Measurements from ENCODE around the gene ATP6V0D1.

The ATP6V0D1 gene

GRCh38 chr16:67463059-67463458 is 17.9 kb downstream of the ATP6V0D1 start:
- TF ChIP-seq YY1 (IDR thresholded peaks at IDR 0.05; ENCODE audit: low read depth) (no peak), TEAD4 (IDR thresholded peaks at IDR 0.05) (no peak), ZBTB7A (IDR thresholded peaks at IDR 0.05; ENCODE audit: low read depth) (no peak), EGR1 (IDR thresholded peaks at IDR 0.05) (no peak), CREB1 (IDR thresholded peaks at IDR 0.05; ENCODE audit: low read depth) (no peak), EP300 (IDR thresholded peaks at IDR 0.05; ENCODE audit: borderline replicate concordance) (no peak), FOXM1 (IDR thresholded peaks at IDR 0.05; ENCODE audit: borderline replicate concordance, low read depth) (no peak), NFIC (IDR thresholded peaks at IDR 0.05) (no peak), TCF12 (IDR thresholded peaks at IDR 0.05; ENCODE audit: low read depth) (no peak), USF1 (IDR thresholded peaks at IDR 0.05) (no peak), TAF1 (IDR thresholded peaks at IDR 0.05; ENCODE audit: low read depth) (no peak), REST (IDR thresholded peaks at IDR 0.05; ENCODE audit: low read depth) (no peak), RAD21 (IDR thresholded peaks at IDR 0.05; ENCODE audit: low read depth) (no peak), MAX (IDR thresholded peaks at IDR 0.05) (no peak), CEBPB (IDR thresholded peaks at IDR 0.05) (no peak)

- TF ChIP-seq FOXM1 (IDR thresholded peaks at IDR 0.05; ENCODE audit: borderline replicate concordance, low read depth) (no peak), REST (IDR thresholded peaks at IDR 0.05; ENCODE audit: low read depth) (no peak), ZBTB7A (IDR thresholded peaks at IDR 0.05; ENCODE audit: low read depth) (no peak), USF1 (IDR thresholded peaks at IDR 0.05) (no peak), TCF12 (IDR thresholded peaks at IDR 0.05; ENCODE audit: low read depth) (no peak), EP300 (IDR thresholded peaks at IDR 0.05; ENCODE audit: borderline replicate concordance) (no peak), YY1 (IDR thresholded peaks at IDR 0.05; ENCODE audit: low read depth) (no peak), RAD21 (IDR thresholded peaks at IDR 0.05; ENCODE audit: low read depth) (no peak), TEAD4 (IDR thresholded peaks at IDR 0.05) (no peak), CEBPB (IDR thresholded peaks at IDR 0.05) (no peak), TAF1 (IDR thresholded peaks at IDR 0.05; ENCODE audit: low read depth) (no peak), EGR1 (IDR thresholded peaks at IDR 0.05) (no peak), CREB1 (IDR thresholded peaks at IDR 0.05; ENCODE audit: low read depth) (no peak), NFIC (IDR thresholded peaks at IDR 0.05) (no peak)
Measured at GRCh38 chr16:67462279-67462655, 18.7 kb downstream of the ATP6V0D1 start.

GRCh38 chr16:67461600-67462278 is 19.2 kb downstream of the ATP6V0D1 start:
- TF ChIP-seq REST (IDR thresholded peaks at IDR 0.05; ENCODE audit: low read depth), result no peak
- no peak for TF ChIP-seq TEAD4 (IDR thresholded peaks at IDR 0.05)
- no peak for TF ChIP-seq MAX (IDR thresholded peaks at IDR 0.05)
- no peak for TF ChIP-seq EP300 (IDR thresholded peaks at IDR 0.05; ENCODE audit: borderline replicate concordance)
- TF ChIP-seq RAD21 (IDR thresholded peaks at IDR 0.05; ENCODE audit: low read depth), result no peak
- no peak for TF ChIP-seq ZBTB7A (IDR thresholded peaks at IDR 0.05; ENCODE audit: low read depth)
- no peak for TF ChIP-seq TAF1 (IDR thresholded peaks at IDR 0.05; ENCODE audit: low read depth)
- TF ChIP-seq CEBPB (IDR thresholded peaks at IDR 0.05), result no peak
- TF ChIP-seq FOXM1 (IDR thresholded peaks at IDR 0.05; ENCODE audit: borderline replicate concordance, low read depth), result no peak
- no peak for TF ChIP-seq NFIC (IDR thresholded peaks at IDR 0.05)
- TF ChIP-seq CREB1 (IDR thresholded peaks at IDR 0.05; ENCODE audit: low read depth), result no peak

GRCh38 chr16:67460961-67461360 is 20.0 kb downstream of the ATP6V0D1 start:
- TF ChIP-seq FOXM1 (IDR thresholded peaks at IDR 0.05; ENCODE audit: borderline replicate concordance, low read depth) (no peak), EGR1 (IDR thresholded peaks at IDR 0.05) (no peak), ZBTB7A (IDR thresholded peaks at IDR 0.05; ENCODE audit: low read depth) (no peak)
